DMS153 treated with DMSO at 0.1 percent for 48 hours (cell line): ENCODE data around the gene GGCT.
"Not testable (repeated sequence)": the region's sequence is repeated elsewhere in the genome, so short reads cannot be mapped to it uniquely, and the experiment has no call there.

Experiments
- DNase-seq: peaks from one replicate; lab custom pipeline; 2025; ENCODE audit not compliant: unreplicated experiment; lab: John Stamatoyannopoulos, UW

Gene GGCT

GRCh38 chr7:30504301-30505173 lies at the start of gene GGCT:
Gene GGCT, minus strand, starts transcription at chr7:30504829. Its CDS starts 120 bp downstream, at chr7:30504709.
- DNase-seq: peak; percentile 98

GRCh38 chr7:30553546-30553945 lies 48.9 kb upstream of the GGCT start:
- no peak for DNase-seq

DNA sequence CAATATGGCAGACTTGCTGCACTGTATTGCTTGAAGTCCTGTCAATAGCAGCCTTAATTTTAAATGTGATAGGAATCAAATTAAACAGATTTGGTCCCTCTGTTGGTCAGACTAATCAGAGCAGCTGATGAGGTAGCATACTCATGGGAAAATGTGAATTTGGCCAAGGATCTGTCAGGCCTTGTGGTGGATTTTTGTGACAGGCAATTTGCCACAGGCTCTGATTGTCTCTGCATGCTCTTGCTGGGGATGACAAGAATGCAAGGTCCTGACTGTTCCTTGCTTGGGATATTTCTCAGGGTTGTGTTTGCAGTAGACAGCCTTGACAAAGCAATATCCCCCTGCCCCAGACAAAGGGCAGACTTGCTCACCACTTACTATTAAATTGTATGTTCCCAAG lies 48.5 kb upstream of the GGCT start:
- no peak for DNase-seq

- DNase-seq: no peak
These were observed 47.7 kb upstream of the GGCT start for GRCh38 chr7:30552330-30552729.

DNA sequence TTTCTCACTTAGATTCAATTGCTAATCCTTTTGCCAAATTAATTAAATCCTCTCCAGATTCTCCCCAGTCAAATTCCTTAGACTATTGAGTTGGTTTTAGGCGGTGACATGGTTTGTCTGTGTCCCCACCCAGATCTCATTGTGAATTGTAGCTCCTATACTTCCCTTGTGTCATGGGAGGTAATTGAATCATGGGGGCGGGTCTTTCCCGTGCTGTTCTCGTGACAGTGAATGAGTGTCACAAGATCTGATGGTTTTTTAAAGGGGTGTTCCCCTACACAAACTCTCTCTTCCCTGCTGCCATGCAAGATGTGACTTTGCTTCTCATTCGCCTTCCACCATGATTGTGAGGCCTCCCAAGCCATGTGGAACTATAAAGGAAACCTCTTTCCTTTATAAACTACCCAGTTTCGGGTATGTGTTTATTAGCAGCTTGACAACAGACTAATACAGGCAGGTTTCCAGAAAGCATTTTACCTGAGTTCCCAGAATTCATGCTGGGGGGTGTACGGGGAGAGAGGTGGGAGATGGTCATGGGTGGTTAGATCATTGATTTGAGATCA lies 45.4 kb upstream of the GGCT start:
- DNase-seq: no peak

DNA sequence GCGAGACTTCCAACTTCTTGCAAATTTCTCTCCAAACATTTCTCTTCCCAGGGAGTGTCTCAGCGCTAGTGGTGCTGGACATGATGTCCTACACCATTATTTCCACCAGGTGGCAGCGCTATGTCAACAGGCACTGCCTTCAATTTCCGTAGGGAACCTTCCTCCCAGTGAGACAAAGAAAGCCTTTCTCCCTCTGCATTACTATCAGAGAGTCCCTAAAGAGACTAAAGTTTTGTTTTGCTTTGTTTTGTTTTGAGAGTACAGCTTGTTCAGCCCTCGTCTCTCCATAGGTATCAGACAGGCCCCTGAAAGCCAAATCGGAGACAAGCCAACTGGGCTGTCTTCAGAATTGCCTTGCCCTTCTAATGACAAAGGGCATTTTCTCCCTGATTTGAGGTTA lies 44.2 kb upstream of the GGCT start:
- DNase-seq: peak; percentile 97

- DNase-seq: no peak
These were observed 42.0 kb upstream of the GGCT start for GRCh38 chr7:30546596-30546995.

GRCh38 chr7:30545791-30546555 lies 41.3 kb upstream of the GGCT start:
- DNase-seq: no peak

- no peak for DNase-seq
These were observed 39.3 kb upstream of the GGCT start for GRCh38 chr7:30543813-30544525.

- DNase-seq: not testable (repeated sequence)
These were observed 38.5 kb upstream of the GGCT start for GRCh38 chr7:30543115-30543514.

DNA sequence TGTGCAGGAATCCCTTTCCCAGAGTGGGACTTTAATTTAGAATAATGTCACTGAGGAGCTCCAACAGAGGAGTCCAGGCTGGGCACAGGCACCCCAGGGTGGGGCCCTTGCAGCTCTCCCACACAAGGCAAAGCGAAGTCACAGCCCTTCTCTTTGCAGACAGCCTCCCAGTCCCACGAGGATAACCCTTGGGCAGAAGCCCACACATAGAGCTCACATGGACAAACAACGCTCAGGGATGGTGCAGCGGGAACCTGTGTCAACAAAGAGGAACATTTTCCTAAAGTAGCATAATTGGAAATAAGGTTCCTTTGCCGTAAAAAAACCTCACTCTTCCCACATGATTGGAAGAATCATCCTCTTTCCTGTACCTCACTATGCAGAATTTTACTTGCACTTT lies 29.3 kb upstream of the GGCT start:
- no peak for DNase-seq

- no peak for DNase-seq
These were observed 26.7 kb upstream of the GGCT start for GRCh38 chr7:30531286-30531685.

GRCh38 chr7:30530373-30530772 lies 25.7 kb upstream of the GGCT start:
- DNase-seq: no peak

DNA sequence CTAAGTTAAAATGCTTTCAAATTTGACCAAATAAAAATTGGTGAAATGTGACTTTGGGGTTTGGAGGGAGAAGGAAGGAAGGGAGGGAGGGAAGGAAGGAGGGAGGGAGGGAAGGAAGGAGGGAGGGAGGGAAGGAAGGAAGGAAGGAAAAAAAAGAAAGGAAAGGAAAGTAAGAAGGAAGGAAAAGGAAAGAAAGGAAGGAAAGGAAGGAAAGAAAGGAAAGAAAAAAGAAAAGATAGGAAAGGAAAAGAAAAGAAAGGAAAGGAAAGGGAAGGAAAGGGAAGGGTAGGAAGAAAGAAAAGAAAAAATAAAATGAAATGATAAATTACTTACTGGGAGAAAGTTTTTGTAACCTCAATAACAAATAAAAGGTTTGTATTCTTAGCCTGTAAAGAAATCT lies 24.1 kb upstream of the GGCT start:
- no peak for DNase-seq

DNA sequence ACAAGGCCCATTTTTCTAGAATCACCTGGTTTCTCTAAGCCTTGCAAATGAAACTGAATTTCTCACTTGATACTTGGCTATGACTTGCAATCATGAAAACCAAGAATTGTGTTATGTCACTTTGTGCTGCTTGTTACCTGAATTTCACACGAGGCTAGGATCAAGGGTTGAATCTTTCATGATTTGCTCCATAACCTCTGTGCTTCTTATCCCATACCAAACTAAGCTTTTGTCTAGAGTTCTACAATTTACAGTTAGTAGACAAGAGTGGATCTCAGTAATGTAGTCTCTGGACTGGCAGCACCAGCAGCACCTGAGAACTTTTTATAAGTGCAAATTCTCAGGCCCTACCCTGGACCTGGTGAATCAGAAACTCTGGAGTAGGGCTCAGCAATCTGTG lies 22.7 kb upstream of the GGCT start:
- DNase-seq: not testable (repeated sequence)

DNA sequence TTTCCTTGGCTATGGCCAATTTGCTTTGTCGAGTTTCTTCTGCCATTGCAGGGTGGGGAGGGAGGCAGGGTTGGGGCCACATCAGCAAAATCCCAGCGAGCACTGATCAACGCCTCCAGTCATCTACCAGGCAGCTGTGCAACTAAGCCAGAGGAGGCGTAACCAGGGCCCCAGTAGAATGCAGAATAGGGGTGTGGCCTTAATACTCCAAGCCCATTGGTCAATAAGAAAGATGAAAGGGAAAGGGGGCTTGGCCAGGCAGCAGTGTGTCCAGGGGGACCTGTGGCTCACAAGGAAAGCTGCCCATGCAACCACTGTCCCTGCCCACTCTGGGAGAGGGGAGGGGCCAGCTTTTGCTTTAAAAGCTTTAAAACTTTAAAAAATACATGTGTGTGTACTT lies 21.5 kb upstream of the GGCT start:
- DNase-seq: no peak

- DNase-seq: no peak
These were observed 20.8 kb upstream of the GGCT start for GRCh38 chr7:30525429-30525828.

- DNase-seq: peak; percentile 42
These were observed 19.9 kb upstream of the GGCT start for GRCh38 chr7:30524545-30524944.

DNA sequence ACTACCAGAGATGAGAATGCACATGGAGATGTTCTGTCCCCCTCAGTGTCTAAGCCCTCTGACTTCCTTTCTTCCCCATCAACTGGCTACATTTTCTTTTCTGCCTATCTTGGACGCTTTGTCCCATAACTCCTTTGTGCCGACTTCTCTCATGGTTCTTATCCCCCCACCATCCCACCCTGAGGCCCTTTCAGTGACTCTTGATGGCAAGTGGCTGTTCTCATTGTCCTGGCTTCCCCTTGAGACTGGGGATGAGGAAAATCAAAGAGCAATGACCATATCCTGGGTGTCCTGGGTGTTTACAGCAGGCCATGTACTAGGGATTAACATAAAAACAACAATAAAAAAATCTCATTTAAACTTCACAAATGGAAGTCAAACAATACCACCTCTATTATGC lies 18.8 kb upstream of the GGCT start:
- DNase-seq: no peak

- DNase-seq: no peak
These were observed 17.5 kb upstream of the GGCT start for GRCh38 chr7:30522159-30522558.

DNA sequence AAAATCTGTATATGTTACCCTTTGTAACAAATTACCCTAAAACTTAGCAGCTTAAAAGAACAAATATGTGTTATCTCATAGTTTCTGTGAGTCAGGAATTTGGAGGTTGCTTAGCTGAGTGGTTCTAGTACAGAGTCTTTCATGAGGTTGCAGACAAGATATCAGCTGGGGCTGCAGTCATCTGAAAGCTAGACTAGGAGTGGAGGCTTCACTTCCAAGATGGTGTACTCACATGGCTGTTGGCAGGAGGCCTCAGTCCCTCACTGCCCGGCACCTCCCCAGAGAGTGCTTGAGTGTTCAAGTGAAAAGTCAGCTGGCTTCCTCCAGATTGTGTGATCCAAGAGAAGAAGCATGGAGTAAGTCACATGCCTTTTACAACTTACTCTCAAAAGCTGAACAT lies 16.9 kb upstream of the GGCT start:
- no peak for DNase-seq
